Dermis microvascular lymphatic vessel endothelial cell (primary cell): ENCODE data around the gene REX1BD. TPM values are rescaled to one million over a fixed set of nuclear protein-coding genes. Genes with fewer than 3 reads are reported as not detected.
A peak's percentile ranks its signal among the peaks of the same experiment; 100 is the strongest.

Source experiments
- DNase-seq, 2 donors: peaks; one replicate each; pipeline versions ENCODE4 v3.0.0 to v3.0.0-alpha.2; 2010; ENCODE audit warnings: low read depth in 2 of 2
- total RNA-seq: library from RNA; depleted of rRNA; stranded (reverse); fragments of >200 nt; gene quantifications from 2 replicates; pipeline ENCODE4 v1.2.1, GENCODE V29; 2014

REX1BD gene
- total RNA-seq, 1 donor from 2014 or later = 45.4 TPM

DNA sequence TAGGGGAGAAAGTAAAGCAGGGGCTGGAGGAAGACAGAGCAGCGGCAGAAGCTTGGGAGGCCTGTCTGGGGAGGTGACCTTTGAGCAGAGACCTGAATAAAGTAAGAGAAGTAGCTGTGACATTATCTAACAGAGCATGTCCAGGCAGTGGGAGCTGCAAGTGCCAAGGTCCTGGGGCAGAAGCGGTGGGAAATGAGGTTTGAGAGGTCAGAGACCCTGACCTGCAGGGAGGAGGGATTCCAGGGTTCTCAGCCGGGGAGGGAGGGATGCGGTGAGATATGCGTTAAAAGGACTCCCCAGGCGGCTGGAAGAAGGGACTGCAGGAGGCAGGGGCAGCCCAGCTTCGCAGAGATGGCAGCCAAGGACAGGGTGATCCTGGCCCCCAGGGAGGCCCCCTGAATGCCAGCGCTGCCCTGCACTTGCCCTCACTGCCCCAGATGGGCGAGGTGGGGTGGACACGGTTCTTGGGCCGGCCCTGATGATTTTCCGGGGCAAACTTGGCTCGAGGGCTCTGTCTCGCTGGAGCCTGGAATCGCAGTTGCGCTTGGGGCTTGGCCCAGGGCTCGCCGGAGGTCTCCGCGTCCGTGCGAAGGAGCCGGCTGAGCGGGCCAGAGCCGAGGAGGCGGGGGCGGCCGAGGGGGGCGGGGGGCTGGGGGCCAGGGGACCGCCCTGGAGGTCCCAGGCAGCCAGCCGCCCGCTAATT, 14.8 kb downstream of the REX1BD start:
- DNase-seq = peak in 1 of 2 donors; percentile 20

DNA sequence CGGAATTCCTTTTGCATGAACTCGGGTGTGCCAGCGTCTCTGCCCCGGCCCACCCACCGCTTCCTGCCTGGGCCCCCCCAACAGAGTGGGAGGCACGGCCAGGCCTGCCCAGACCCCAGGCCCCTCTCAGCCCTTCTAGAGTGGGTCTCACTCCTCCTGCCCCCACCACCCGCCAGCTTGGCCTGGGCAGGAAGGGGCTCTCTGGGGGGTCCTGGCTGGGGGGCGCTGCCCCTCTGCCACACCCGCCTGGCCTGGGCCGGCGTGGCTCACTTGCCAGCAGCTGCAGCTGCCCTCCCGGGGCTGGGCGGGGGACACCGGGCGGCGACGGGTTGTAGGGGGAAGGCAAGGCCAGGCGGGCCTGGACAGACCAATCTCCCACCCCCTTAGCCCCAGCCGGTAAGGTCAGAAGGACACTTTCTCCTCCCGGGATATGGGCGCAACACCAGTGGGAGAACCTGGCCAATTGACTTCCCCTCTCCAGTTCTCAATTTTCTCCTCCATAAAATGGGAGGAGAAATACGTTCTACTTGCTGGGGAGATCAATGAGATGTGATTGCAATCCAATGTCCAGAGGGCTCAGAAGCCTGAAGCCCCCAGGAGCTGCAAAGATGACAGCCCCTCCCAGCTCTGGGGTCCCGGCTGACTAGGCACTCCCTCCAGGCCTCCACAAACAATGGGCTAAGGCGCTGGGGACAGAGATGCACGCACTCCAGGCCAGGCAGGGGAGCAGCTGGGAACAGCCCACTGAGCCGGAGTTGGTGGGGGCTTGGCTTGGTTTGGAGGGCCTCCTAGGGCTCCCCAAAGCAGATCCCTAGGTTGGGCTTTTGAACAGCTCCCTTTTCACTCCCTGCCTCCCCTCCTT, 15.6 kb downstream of the REX1BD start:
- no peak for DNase-seq

DNA sequence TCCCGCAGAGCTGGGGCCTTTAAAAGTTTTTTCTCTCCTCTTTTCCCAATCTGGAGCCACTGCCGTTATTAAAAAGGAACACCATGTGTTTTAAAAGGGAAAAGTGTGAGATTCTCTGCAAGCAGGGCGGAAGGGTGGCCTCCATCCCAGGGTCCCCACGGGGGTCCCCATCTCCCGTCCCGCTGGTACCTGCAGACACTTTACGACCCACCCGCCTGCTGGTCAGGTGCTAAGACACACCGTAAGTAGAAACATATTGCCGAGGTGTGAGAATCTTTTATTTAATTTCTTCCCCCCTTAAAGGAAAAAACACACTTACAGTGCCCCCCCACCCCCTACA, 16.2 kb downstream of the REX1BD start:
- no peak for DNase-seq

DNA sequence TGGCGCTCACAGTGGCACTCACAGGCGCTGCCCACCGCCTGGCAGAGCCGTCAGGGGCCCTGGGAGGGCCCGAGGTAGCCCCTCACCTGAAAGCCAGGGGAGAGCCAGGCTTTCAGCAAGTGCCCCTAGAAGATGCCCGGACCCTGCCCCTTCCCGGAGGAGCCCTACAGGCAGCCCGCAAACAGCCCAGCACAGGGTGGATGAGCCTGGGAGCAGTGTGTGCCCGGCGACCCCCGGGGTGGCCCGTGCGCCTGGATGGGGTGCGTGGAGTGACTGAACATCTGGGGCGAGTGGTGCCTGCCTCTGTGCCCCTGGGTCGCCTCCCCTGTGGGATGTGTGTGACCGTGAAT, 16.6 kb downstream of the REX1BD start:
- no peak for DNase-seq

DNA sequence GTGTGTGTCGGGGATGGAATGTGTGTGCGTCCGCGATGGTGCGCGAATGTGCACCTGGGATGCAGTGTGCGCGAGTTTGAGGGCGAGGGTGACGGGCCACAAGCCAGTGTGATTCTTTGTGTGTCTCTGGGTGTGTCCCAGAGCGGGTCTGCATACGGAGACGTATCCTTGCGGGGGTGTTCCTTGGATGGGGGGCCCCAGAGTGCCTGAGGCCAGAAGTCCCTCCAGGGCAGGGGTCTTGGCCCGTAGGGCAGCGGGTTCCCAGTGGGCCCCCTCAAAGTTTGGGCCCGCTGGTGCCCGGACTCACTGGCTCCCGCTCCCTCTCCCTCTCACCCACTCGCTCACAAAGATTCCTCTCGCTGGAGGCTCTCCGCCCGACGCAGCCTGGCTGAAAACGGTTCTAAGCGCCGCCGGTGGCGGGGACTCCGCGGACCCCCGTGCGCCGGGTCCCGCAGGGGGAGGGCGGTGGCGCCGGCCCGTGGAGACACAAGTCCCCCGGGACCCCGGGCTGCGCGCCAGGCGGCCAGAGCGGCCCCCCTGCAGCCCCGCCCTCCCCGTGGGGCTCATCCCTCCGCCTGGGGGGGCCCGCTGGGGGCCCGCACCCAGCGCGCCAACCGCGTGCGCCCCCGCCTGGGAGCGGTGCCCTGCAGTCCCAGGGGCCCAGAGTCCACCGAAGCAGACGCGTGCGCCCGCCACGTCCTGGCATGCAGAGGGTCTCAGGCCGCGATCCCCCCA, 17.1 kb downstream of the REX1BD start:
- no peak for DNase-seq

DNA sequence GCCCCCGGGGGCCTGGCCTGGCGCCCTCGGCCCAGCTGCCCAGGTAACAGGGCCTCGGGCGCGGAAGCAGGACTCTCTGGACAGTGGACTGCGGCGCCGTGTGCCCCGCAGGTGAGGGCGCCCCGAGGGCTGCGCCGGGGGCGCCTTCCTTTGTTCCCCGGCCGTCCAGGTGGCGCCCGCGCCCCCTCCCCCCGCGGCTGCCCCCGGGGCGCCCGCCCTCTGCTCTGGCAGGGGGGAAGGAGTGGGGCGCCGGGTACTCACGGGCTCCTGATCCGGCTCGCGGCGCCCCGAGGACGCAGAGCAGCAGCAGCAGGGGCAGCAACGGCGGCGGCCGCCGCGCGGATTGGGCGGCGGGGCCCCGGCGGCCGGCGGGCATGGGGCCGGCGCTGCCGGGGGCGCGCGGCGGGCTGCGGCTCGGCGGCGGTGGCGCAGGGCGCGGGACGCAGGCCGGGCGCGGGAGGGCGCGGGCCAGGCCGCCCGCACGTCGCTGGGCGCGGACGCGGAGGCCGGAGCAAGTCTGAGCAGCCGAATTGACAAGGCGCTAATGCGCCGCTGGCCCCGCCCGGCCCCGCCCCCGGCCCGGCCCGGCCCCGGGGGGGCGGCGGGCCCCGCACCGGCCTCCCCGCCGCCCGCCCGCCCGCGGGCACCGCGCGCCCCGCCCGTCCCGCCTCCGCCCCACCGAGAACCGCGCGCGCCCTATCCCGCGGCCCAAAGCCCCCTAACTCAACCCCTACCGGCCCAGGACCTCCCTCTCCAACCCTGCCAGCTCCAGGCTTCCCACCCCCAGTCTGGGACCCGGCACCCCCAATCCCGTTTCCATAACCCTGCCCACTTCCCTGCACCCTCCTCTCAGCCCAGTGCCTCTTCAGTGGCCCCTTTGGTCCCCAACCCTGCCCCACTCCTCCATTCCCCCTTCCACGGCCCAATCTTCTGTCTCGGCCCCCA, 18.0 kb downstream of the REX1BD start, which contains the start of gene CRLF1:
Gene CRLF1, minus strand, starts transcription at position 519 of the 945 bp plus-strand sequence. Its CDS starts 143 bp downstream, at position 376.
- no peak for DNase-seq

DNA sequence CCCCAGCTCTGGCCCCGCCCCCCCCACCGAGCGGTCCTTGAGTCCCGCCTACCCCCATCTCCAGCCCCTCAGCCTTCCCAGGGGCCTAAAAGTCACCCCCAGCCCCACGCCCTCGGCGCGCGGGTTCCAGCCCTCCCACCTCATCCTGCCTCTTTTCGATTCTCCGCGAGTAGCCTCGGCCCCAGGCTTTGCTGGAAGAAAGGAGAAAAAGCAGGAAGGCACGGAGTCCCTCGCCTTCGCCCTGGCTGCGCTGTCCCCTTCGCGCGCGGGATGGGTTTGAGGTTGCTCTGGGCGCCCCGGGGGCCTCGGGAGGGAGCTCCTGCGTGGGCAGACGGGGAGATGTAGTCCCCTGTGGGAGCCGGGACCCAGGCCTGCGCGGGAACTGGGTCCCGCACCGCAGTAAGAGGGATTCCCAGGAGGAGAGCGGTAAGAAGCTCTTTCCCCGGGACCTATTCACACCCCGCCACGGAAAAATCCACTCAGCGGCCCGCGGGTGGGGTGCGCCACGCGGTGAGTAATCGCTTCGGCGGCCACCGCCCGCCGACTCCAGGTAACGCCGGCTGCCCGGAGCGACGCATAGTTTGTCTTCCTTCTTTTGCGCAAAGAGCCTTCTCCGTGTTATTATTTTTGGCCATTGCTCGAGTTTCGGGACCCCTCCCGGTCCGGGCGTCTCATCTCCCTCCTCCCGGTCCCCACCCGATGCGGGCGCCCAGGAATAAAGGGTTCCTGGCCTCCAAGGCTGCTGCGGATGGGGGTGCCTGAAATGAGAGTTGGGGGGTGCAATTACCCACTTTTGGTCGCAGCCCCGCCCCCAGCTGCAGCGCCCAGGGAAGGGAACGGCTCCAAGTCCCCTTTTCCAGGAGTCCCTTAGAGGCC, 18.9 kb downstream of the REX1BD start:
- no peak for DNase-seq

DNA sequence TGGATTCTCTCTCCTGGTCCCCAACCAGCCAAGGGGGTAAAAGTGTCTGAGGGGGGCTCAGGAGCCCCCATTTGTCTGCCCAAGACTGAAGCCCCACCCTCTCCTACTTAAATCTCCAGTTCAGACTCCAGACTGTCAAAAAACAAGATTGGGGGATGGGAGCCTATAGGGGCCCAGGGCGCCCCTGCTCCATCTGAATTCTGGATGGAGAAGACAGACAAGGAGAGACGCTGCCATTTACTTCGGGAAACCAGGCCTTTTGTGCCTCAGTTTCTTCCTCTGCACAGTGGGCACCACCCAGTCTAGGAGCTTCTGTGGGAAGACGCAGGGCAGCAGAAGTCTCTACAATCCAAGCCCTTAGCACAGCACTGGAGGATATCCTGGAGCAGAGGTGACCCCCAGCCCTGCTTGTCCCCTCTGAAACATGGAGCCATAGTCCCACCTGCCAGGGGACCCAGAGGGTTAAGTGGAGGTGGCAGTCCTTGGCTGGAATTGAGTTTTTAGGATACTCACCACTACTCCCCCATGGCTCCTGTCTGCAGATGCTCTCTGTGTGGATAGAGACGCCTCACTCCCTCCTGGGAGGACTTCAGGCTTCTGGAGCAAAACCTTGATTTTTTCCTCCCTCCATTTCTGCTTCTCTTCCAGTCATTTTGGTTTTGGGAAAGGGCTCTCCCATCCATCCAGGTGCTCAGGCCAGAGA, 19.7 kb downstream of the REX1BD start:
- DNase-seq = no peak

DNA sequence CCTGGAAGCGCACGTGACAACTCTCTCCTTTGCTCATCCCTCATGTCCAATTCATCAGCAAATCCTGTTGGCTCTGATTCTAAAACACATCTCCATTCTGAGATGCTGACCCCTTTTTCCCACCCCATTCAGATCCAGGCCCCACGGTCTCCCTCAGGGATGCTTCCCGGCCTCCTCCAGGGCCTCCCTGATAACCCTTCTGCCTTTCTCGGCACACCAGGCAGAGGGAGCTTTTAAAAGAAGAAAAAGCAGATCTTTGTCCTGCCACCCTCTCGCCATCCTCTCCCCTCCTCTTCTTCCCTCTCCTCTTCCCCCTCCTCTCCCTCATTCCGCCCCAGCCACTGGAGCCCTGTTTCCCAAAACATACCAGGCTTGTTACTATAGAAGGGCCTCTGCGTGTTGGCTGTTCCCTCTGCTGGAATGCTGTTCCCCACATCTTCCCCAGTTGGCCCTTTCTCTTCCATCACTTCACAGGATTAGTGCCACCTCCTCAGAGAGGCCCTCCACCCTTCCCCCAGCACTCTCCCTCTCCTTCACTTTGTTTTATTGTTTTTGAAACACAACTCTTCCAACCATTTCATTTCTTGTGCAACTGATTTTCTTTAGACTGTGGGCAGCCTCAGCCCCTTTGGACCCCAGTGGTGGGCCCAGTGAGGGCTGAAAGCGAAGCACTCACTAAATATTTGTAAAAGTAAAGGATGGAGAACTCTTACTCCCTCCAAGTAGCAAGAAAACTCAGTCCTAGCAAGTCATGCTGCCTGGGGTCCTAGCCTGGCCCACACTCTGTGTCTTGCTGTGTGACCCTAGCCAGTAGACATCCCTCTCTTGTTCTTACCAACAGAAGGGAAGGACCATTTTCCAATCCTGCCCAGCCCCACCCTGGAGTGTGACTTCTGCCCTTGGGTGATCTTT, 20.5 kb downstream of the REX1BD start:
- no peak for DNase-seq

DNA sequence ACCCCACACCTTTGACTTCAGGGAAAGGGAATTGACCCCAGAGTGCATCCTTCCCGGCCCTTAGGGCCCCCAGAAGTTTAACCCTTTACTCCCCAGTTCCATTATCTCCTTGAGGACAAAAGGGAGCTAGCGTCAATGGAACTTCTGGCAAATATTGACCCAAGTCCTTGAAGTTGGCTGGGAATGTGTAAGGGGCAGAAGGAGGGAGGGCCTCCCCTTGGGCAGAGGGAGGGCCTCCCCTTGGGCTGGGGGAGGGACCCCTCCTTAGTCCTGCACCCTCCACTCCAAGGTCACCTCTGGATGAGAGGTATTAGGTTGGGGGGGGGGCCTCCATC, 21.1 kb downstream of the REX1BD start:
- DNase-seq = no peak

DNA sequence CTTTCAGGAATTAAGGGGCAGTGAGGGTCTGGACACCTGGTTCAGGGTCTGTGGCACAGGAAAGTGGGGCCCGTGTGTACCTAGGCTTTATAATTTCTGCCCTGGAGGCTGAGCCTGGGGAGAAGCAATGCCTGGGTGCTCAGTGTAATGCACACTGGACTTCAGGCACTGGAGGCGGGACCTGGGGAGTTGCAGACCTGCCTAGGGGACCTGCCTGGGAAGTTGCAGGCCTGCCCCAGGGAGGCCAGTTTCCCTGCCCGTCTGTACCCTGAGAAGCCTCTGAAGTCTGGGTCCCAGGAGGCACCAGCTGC, 21.6 kb downstream of the REX1BD start:
- no peak for DNase-seq

DNA sequence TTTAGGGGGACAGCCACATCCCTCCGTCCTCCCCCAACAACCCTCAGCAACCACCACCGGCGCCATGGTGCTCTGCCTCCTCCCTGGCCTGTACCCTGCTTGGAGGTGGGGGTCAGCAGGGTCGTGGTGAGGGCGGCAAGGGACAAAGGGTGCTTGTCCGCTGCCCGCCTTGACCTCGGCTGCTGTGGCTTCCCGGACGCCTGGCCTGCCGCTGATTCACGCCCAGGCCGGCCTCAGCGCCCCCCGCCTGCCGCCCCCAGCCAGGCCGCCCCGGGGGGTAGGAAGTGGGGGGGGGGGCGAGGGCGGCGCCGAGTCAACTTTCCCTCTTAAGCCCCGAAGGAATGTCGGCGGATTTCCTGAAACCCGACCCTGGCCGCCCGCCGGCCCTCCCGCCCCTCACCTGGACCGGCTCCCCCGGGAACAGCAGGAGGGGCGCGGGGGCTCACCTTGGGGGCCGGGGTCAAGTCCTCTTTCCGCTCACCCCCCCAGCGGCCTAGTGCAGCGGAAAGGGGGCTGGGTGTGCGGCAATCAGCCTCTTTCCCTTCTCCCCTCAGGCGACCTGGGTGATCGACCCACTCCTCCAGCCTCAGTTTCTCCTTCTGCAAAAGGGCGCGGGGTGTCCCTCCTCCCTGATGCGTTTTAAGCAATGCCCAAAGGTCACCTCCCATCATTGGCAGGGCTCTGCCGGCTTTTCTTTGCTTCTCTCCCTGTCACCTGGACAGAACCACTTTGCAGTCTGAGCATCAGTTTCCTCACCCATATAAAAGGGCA, 22.1 kb downstream of the REX1BD start:
- DNase-seq = no peak

DNA sequence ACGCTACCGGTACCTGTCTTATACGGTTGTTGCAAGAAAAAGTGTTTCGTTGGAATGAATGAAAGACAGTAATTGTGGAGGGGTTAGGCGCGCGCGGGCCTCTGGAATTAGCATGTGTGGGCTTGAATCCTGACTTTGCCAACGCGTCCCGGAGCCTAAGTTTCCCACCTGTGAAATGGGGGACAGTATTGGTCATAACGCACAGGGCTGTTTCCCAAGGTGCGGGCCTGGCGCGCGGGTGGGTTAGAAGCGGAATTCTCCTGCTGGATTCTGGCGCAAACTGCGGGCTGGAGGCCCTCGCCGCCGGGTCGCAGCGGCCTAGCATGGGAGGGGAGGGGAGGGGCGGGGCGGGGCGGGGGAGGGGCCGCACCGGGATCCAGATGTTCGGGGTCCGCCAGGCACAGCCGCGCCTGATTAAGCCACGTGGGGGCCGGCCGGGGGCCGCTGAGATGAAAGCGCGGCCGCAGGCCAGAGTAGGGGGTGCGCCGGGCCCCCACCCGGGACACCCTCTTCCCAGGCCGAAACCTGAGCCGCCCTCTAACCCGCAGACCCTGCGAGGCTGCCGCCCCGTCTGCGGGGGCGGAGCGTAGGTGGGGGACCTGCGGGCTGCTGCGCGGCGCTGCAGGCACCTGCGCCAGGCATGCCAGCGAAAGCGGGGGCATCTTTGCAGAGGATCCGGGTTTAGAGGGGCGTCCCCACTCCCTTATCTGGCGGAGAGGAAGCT, 22.9 kb downstream of the REX1BD start:
- DNase-seq = no peak

DNA sequence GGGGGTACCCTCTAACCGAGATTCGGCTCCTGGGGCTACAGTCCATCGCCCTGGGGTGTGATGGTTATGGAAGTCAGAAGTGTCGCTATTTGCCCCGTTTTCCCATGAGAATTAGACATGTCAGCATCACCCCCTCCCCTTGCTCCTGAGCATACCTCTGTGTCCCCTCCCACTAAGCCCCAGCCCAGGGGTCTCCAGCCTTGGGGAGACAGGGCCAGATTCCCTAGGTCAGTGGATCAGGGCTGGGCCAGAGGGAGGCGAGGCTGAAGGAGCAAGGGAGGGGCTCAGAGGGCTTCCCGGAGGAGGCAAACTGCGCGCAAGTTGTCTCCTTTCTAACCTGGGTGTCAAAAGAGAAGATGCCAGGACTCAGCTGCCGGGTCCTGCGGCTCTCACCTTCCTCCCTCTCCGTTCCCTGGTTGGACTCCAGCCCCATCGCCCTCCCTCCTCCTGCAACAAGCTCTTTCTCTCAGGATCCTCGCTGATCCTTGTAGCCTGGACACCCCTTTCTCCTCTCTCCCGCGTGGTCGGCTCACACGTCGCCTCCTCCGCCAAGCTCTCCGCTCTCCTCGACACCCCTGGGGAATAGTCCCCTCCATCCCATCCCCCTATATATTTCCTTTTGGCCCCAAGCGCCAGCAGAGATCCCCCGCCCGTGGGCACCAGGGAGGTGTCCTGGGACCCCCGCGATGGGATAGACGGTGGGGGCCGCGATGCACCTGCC, 23.6 kb downstream of the REX1BD start:
- no peak for DNase-seq

DNA sequence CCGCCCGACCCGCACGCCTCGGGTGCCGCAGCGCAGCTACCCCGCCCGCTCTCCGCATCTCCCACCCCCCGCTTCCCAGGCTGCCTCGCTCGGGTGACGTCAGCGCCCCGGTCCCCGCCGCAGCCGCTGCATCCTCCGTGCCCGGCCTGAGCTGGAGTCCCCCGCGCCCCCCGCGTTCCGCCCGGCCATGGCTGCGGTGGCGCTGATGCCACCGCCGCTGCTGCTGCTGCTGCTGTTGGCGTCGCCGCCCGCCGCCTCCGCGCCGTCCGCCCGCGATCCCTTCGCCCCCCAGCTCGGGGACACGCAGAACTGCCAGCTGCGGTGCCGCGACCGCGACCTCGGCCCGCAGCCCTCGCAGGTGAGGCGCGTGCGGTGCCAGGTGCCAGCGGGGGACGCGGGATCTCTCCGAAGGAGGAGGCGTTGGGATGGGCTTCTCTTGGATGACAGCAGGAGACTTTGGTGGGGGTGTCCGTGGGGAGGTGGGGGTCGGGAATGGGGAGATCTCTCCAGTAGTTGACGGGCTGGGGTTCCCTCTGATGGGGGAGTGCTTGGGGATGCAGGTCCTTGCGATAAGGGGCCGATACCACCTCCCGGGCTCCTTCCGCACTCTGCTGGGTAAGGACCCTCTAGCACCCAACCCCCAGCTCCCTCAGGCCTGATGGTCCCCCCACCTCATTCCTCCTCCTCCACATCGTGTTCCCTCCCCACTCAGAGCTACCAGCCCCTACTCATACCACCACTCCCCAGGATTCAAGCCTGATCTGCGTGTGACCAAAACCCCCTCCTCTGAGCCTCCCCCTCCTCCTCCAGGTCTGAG, 24.4 kb downstream of the REX1BD start, which contains the start of gene TMEM59L:
Gene TMEM59L, plus strand, starts transcription at position 99 of the 817 bp plus-strand sequence. Its CDS starts 89 bp downstream, at position 188.
- no peak for DNase-seq
